NCI-H2107 treated with DMSO at 0.1 percent for 48 hours (cell line): Measurements from ENCODE around the gene EDA.

Experiments
- DNase-seq: peaks from one replicate; lab custom pipeline; 2025; ENCODE audit not compliant: unreplicated experiment; lab: John Stamatoyannopoulos, UW

The EDA gene

DNA sequence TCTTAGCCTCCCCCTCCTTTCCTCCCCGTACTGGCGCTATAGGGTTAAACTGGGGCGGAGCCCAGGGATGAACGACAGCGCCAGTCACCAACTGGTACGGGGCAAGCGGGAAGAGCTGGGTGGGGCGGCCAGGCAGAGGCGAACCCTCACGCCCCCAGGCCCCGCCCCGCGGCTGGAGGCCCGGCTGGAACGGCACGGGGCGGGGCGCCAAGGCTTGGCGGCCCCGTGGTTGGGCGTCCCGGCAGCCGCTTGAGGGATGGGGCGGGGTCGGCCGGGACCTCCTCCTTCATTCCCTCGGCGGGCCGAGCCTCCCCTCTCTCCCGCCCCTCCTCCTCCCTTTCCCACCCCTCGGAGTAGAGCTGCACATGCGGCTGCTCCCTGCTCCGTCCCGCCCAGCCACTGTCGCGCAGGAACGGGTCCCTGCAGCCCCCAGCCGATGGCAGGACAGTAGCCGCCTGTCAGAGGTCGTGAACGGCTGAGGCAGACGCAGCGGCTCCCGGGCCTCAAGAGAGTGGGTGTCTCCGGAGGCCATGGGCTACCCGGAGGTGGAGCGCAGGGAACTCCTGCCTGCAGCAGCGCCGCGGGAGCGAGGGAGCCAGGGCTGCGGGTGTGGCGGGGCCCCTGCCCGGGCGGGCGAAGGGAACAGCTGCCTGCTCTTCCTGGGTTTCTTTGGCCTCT is at the start of gene EDA:
EDA (plus strand) TSS at position 335 of the 678 bp plus-strand sequence.
- no peak for DNase-seq

DNA sequence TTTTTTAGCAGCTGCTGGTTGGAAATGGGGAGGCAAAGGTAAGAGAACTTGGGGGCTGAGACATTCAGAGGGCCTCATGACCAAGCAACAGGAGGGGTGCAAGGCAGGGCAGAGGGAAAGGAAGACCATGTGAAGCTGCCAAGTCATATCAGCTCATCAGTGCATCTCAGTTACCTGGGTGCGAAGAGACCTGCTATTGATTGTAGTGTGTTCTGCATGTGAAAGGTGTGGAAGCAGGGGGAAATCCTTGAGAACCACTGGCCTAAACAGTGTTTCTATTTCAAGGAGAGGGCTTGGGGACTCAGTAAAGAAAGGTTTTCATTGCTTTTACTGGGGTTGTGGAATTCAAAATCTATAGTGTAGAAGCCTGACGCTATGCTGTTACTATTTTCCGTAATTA is 47.1 kb upstream of the EDA start:
- DNase-seq, result no peak

- no peak for DNase-seq
These were observed 18.5 kb upstream of the EDA start for GRCh38 chrX:69597399-69597798.

- no peak for DNase-seq
These were observed 15.7 kb upstream of the EDA start for GRCh38 chrX:69600182-69600581.

DNA sequence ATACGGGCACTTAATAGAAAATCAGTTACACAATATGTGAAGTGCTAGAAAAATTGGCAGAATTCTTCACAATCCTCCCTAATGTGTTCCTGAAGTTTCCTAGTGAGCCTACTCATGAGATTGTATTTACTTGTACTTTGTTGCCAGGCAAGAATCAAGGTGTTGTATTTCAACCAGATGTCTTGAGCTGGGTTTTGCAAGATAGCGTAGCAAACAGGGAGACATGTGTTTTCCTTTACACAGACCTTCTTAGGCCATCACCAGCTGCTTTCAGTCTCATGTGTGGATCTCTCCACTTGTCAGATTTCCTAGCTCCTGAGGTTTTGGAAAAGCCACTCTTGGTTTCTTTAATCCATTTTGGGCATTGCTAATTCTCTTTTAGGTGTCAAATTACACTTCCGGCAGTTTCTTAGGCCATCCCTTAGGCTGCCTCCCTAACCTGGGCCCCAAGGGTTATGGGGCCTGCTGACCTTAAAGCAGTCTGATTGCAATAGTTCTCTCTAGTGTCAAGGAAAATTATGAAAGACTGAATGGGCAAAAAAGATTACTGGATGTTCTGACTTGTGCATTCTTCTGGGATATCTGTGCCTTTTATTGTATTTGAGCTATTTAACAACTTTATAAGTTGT is 12.2 kb upstream of the EDA start:
- no peak for DNase-seq

DNA sequence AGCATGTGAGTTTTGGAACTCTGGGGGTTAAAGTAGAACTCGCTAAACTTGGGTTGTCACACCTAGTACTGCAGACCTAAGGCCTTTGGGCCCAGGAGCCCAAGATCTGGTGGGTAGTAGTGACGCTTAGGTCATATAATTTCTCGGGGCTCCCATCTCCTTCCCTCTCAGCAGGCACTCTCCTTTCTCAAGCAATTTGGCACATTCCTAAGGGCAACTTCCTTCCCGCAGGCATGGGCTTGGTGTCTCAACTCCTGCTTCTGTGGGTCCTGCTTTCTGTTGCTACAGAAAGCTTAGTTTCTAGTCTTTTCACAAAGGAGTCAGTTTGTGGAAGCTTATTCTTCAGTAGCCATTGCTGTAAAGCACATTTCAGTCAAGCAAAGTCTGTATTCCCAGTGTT is 10.4 kb upstream of the EDA start:
- DNase-seq, result no peak

GRCh38 chrX:69607616-69608015 is 8.3 kb upstream of the EDA start:
- DNase-seq, result no peak

DNA sequence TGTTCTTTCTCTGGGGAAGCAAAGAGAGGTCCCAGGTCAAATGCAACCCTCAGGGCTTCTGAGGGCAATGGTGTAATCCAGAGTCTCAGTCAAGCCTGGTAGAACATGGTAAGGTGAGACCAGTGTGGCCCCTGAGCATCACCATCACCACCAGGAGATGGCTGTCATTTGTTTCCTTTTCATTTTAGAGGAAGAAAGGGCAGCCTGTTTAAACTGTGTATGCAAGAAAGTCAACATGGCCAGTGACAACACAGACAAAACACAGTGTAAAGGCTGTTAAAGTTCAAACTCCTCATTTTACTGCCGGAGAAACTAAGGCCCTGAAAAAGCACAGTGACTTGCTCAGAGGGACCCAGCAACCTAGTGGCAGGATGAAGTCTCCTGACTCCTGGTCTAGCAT is 2.0 kb upstream of the EDA start:
- DNase-seq, result no peak

GRCh38 chrX:69614886-69615285 is 1.0 kb upstream of the EDA start:
- no peak for DNase-seq

DNA sequence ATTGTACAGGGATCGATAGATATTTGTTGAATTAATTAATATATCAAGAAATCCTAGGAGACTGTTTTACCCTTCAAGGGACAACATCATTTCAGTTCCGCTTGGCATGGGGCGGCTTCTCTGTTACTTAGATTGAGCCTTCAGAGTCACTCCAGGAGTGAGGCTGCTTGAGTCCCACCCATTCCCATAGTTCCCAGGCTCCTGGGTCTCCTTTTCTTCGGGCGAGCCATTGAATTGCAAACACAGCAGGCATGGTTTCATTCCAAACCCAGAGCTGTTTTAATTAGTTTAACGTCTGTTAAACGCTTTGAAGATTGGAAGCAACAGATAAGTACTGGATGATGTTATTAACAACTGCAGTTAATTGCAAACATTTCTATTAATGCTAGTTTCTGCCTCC is 571 bp upstream of the EDA start:
- no peak for DNase-seq

DNA sequence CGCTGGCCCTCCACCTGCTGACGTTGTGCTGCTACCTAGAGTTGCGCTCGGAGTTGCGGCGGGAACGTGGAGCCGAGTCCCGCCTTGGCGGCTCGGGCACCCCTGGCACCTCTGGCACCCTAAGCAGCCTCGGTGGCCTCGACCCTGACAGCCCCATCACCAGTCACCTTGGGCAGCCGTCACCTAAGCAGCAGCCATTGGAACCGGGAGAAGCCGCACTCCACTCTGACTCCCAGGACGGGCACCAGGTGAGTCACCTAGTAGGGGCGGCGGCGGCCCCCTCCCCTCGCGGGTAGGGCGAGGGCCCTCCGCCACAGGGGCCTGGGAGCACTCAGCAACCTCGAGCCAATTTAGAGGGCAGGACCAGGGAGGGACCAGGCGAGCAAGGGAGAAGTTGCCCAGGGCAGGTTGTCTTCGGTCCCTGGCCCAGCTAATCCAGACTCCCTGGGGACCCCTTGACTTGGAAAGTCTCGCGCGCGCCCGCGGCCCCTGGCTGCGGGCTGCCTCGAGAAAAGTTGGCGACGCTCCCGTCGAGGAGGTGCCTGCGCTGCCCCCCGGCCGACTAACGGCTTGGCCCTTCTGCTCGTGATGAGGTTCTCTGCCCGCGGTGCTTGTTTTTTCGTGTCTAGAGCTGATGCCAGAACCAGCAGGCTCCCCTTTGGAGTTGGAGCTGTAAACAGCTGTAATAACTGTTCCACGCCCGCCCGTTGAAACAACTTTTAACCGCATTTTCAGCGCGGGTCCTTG is 717 bp downstream of the EDA start:
- no peak for DNase-seq

GRCh38 chrX:69618803-69619202 is 2.9 kb downstream of the EDA start:
- peak; percentile 8 for DNase-seq

- no peak for DNase-seq
These were observed 10.2 kb downstream of the EDA start for GRCh38 chrX:69626129-69626528.

DNA sequence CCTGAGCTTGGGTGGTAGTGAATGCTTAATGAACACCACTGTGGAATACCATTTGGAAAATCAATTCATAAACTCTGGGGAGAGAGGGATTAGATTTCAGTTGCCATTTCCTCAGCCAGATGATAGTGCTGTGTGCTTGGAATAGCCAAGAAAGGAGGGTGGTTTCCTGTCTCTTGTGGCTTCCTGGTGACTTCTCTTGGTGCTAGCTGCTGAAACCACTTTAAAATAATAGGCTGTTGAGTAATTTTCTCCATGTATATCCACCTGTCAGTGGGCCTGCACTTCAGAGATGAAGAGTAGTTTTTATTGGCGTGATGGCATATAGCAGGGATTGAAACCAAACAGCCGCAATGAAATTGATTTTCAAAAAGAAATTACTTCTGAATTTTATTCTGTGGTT is 11.8 kb downstream of the EDA start:
- DNase-seq, result no peak

DNA sequence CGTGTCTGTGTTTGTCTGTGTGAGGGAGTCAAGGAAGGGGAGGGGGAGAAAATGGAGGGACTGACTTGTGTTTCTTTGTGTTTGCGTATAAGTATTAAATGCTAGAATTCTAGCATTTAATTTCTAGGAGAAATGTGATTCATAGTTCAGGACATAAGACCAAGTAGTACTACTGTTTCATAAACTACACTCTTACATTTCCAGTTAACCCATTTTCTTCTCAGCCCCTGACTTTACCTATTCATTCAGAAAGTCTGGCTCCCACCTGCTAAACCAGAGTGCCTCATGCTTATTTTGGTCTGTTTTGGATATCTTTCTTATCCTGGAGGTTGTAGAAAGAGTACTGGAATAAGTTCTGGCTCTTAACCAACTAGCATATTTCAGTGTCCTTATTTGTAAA is 14.2 kb downstream of the EDA start:
- DNase-seq, result no peak

GRCh38 chrX:69664693-69665092 is 48.8 kb downstream of the EDA start:
- DNase-seq, result no peak

DNA sequence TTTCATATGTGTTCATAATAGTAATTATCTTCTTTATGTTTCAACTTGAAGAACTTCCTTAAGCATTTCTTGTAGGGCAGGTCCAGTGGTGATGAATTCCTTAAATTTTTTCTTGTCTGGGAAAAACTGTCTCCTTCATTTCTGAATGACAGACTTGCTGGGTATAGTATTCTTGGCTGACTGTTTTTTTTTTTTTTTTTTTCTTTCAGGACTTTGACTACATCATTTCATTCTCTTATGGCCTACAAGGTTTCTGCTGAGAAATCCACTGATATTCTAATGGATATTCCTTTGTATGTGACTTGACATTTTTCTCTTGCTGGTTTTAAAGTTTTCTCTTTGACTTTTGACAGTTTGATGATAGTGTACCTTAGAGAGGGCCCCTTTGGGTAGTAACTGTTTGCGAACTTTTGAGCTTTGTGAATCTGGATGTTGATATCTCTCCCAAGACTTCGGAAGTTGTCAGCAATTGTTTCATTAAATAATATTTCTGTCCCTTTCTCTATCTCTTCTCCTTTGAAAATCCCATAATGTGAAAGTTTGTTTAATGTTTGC is 54.2 kb downstream of the EDA start:
- no peak for DNase-seq

DNA sequence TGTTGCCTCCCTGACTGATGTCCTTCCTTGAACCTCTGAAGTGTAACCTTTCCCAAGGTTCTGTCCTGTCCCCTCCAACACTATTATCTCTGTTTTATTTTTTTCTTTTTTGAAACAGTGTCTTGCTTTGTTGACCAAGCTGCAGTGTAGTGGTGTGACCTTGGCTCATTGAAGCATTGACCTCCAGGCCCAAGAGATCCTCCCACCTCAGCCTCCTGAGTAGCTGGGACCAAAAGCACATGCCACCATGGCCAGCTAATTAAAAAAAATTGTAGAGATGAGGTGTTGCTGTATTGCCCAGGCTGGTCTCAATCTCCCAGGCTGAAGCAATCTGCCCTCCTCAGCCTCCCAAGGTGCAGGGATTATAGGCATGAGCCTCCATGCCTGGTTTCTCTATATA is 59.0 kb downstream of the EDA start:
- DNase-seq, result no peak

GRCh38 chrX:69705818-69706217 is 89.9 kb downstream of the EDA start:
- DNase-seq, result no peak

- no peak for DNase-seq
These were observed 102.2 kb downstream of the EDA start for GRCh38 chrX:69718102-69718501.

DNA sequence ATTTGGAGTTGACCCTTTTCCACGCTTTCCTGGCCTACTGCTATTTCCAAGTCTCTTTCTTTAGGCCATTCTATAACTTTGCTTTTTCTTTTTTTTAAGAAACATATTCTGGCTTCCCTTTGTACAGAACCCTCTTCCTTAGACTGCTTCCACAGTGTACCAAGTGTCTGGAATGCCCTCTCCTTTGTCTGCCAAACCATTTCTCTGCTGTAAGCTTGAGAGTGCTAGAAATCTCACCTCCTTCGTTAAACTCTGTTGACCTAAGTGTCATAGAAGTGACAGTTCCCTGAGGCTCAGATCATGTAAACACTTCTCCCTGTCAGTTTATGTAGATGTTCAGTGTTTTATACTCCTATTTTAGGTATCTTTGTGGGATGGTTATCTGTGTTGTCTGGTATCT is 108.4 kb downstream of the EDA start:
- DNase-seq, result no peak

DNA sequence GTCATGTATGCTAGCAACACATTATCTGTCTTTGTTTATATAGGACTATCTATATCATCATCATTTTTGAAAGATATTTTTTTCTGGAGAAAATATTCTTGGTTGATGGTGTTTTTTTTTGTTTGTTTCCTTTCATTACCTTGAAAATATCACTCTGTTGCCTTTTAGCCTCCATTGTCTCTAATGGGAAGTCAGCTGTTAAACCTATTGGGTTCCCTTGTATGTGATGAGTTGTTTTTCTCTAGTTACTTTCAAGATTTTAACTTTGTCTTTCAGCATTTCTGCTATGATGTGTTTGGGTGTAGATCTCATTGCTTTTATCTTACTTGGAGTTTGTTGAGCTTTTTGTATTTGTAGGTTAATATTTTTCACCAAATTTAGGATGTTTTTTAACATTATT is 124.4 kb downstream of the EDA start:
- DNase-seq, result no peak
